ENCODE data around the gene LSM7. TPM values are rescaled to one million over a fixed set of nuclear protein-coding genes. Genes with fewer than 3 reads are reported as not detected.

LSM7 gene
- total RNA-seq, 1 donor from 2014 or later, result 183 TPM

- Mint-ChIP-seq H3K27ac (no peak overlapping the region), H3K4me1 (peaks cover 15% of the 10 kb centered on the region), H3K27me3 (ENCODE audit: insufficient read depth, low read depth) (peaks cover 47% of the 10 kb centered on the region), H3K9me3 (peaks cover 3% of the 10 kb centered on the region), H3K4me3 (no peak overlapping the region), H3K36me3 (peaks cover 7% of the 10 kb centered on the region)
- TF ChIP-seq EZH2 (IDR thresholded peaks at IDR 0.05) (no peak), EZH2phosphoT487 (IDR thresholded peaks at IDR 0.05) (no peak), CTCF (IDR thresholded peaks at IDR 0.05) (no peak)
- Histone ChIP-seq H3K27me3 (peaks cover 100% of the 10 kb centered on the region), H3K36me3 (no peaks in the 10 kb centered on the region), H3K27ac (no peak overlapping the region), H3K4me3 (no peak overlapping the region), H3K9me3 (ENCODE audit: low read depth) (no peaks in the 10 kb centered on the region), H3K79me2 (ENCODE audit: low read depth) (no peaks in the 10 kb centered on the region), H3K9ac (no peak overlapping the region), H2AFZ (replicated peaks) (no peak overlapping the region), H4K20me1 (ENCODE audit: low read depth) (peaks cover 40% of the 10 kb centered on the region), H3F3A (ENCODE audit: low read depth) (peaks cover 27% of the 10 kb centered on the region), H3K4me2 (no peak overlapping the region), H3K4me1 (peaks cover 15% of the 10 kb centered on the region)
- DNase-seq (ENCODE audit: low spot score), result no peak
These were observed 40.6 kb downstream of the LSM7 start for GRCh38 chr19:2287585-2288337.

GRCh38 chr19:2286402-2287140 lies 41.8 kb downstream of the LSM7 start:
- Mint-ChIP-seq H3K36me3 (peaks cover 7% of the 10 kb centered on the region), H3K4me3 (no peak overlapping the region), H3K9me3 (peaks cover 3% of the 10 kb centered on the region), H3K27me3 (ENCODE audit: insufficient read depth, low read depth) (peaks cover 41% of the 10 kb centered on the region), H3K4me1 (peaks cover 20% of the 10 kb centered on the region), H3K27ac (no peak overlapping the region)
- peaks cover 22% of the 10 kb centered on the region for H3F3A ChIP-seq (ENCODE audit: low read depth)
- no peaks in the 10 kb centered on the region for H3K36me3 ChIP-seq
- no peak for DNase-seq (ENCODE audit: low spot score)
- H4K20me1 ChIP-seq (ENCODE audit: low read depth), result peaks cover 36% of the 10 kb centered on the region
- no peak overlapping the region for H3K27ac ChIP-seq
- no peak overlapping the region for H3K9ac ChIP-seq
- TF ChIP-seq CTCF (IDR thresholded peaks at IDR 0.05), result no peak
- no peak for TF ChIP-seq EZH2 (IDR thresholded peaks at IDR 0.05)
- no peak for TF ChIP-seq EZH2phosphoT487 (IDR thresholded peaks at IDR 0.05)
- H3K9me3 ChIP-seq (ENCODE audit: low read depth), result no peaks in the 10 kb centered on the region
- H3K4me3 ChIP-seq, result no peak overlapping the region
- H2AFZ ChIP-seq (replicated peaks), result no peak overlapping the region
- no peaks in the 10 kb centered on the region for H3K79me2 ChIP-seq (ENCODE audit: low read depth)
- H3K27me3 ChIP-seq, result peaks cover 100% of the 10 kb centered on the region
- H3K4me2 ChIP-seq, result no peak overlapping the region
- H3K4me1 ChIP-seq, result peaks cover 24% of the 10 kb centered on the region

GRCh38 chr19:2283835-2284507 lies 44.4 kb downstream of the LSM7 start:
- Histone ChIP-seq H2AFZ (replicated peaks) (no peak overlapping the region), H3K79me2 (ENCODE audit: low read depth) (no peaks in the 10 kb centered on the region), H3K9me3 (ENCODE audit: low read depth) (no peaks in the 10 kb centered on the region), H3K9ac (no peak overlapping the region), H3K27ac (no peak overlapping the region), H3F3A (ENCODE audit: low read depth) (peaks cover 10% of the 10 kb centered on the region), H3K27me3 (peaks cover 76% of the 10 kb centered on the region), H3K4me2 (no peak overlapping the region), H4K20me1 (ENCODE audit: low read depth) (peaks cover 12% of the 10 kb centered on the region), H3K36me3 (no peaks in the 10 kb centered on the region), H3K4me3 (no peak overlapping the region), H3K4me1 (peaks cover 9% of the 10 kb centered on the region)
- H3K27me3 Mint-ChIP-seq (ENCODE audit: insufficient read depth, low read depth), result peaks cover 25% of the 10 kb centered on the region
- H3K27ac Mint-ChIP-seq, result no peak overlapping the region
- DNase-seq (ENCODE audit: low spot score), result no peak
- peaks cover 3% of the 10 kb centered on the region for H3K9me3 Mint-ChIP-seq
- TF ChIP-seq CTCF (IDR thresholded peaks at IDR 0.05) (no peak), EZH2phosphoT487 (IDR thresholded peaks at IDR 0.05) (no peak), EZH2 (IDR thresholded peaks at IDR 0.05) (no peak)
- no peak overlapping the region for H3K4me3 Mint-ChIP-seq
- peaks cover 3% of the 10 kb centered on the region for H3K36me3 Mint-ChIP-seq
- H3K4me1 Mint-ChIP-seq, result peaks cover 11% of the 10 kb centered on the region
